NB4 (cell line): ENCODE results near the gene PIP5K1A.

Experiments used
- MYC ChIP-seq: IDR thresholded peaks from 2 replicates; pipeline ENCODE4 v1.6.1; 2011; ENCODE audit warnings: low read depth, low read length
- POLR2A ChIP-seq: IDR thresholded peaks from 2 replicates; pipeline ENCODE4 v1.6.1; 2011; ENCODE audit warnings: mild to moderate bottlenecking; ENCODE audit not compliant: insufficient read length; ENCODE audit errors: extremely low read depth
- TF ChIP-seq, protein P1 (sequence below): IDR thresholded peaks from one replicate; pipeline ENCODE4 v1.5.1; 2012; ENCODE audit warnings: low read depth, low read length

DNA sequence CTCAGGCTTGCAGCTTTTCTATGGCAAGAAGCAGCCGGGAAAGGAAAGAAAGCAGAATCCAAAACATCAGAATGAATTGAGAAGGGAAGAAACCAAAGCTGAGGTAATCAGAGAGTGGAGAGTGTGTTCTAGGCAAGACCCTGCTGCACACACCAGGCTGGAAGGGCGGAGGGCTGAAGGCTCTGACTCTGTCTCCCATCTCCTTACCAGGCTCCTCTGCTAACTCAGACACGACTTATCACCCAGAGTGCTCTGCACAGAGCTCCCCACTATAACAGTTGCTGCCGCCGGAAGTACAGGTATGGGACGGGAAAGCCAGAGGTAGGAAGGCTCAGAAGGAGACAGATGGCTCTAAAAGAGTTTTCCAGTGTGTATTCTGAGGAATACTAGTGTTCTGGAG, 31.2 kb upstream of the PIP5K1A start:
- TF ChIP-seq, protein P1, sequence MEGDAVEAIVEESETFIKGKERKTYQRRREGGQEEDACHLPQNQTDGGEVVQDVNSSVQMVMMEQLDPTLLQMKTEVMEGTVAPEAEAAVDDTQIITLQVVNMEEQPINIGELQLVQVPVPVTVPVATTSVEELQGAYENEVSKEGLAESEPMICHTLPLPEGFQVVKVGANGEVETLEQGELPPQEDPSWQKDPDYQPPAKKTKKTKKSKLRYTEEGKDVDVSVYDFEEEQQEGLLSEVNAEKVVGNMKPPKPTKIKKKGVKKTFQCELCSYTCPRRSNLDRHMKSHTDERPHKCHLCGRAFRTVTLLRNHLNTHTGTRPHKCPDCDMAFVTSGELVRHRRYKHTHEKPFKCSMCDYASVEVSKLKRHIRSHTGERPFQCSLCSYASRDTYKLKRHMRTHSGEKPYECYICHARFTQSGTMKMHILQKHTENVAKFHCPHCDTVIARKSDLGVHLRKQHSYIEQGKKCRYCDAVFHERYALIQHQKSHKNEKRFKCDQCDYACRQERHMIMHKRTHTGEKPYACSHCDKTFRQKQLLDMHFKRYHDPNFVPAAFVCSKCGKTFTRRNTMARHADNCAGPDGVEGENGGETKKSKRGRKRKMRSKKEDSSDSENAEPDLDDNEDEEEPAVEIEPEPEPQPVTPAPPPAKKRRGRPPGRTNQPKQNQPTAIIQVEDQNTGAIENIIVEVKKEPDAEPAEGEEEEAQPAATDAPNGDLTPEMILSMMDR: no peak
- TF ChIP-seq MYC (no peak), POLR2A (no peak)
